GM21381 (cell line): Measurements from ENCODE around the gene ATP6V0E1.

ENCODE experiments used
- ATAC-seq: cut with Tn5 transposase; IDR thresholded peaks from one replicate; pipeline ENCODE4 v1.9.1; 2021; ENCODE audit warnings: mild to moderate bottlenecking, moderate library complexity; ENCODE audit not compliant: unreplicated experiment

ATP6V0E1 gene

DNA sequence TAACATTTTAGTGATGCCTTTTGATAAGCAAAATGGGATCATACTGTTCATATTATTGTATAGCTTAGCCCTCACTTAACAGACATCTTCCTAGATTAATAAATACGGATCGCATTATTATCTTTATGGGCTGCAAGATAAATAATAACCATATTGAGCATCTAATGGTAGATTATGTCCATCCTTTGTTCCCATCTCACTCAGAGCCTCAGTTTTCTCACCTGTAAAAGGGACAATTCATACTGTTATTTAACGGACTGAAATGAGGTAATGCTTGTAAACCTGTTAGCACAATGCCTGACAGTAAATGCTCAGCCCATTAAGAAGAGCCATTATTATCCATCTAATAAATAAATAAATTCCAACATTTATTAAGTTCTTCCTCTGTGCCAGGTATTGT lies 27.3 kb upstream of the ATP6V0E1 start:
- no peak for ATAC-seq

DNA sequence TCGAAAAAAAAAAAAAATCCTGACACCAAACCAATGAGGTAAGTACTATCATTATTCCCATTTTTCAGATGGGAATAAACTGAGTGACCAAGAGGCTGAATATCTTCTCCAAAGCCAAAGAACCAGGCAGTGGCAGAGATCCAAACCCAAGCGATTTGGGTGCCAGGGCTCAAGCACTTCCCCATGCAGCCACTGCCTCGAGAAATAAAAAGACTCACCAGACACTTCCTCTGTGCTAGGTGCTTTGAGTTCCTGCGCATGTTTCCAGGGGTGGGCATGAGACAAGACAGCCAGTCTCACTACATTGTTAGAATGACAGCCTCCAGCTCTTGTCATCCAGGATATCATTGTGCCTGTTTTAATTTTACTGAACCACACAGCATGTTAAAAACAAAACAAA lies 26.6 kb upstream of the ATP6V0E1 start:
- ATAC-seq: no peak

DNA sequence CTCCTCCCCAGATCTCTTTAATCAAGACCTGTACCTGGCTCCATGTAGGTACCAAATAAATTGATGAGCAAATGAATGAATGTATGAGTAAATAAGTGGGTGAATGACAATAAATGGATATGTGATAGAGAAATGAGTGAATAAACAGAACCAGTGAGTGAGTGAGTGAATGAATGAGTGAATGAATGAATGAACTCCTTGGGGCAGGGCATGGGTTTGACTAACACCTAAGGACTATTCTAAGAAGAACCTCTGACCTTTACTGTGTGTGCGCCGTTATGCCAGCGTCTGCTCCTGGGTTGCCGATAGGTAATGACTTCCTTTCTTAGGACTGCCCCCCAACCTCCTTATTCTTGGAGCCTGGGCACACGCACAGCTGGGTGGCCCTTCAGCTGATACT lies 26.1 kb upstream of the ATP6V0E1 start:
- ATAC-seq: no peak

DNA sequence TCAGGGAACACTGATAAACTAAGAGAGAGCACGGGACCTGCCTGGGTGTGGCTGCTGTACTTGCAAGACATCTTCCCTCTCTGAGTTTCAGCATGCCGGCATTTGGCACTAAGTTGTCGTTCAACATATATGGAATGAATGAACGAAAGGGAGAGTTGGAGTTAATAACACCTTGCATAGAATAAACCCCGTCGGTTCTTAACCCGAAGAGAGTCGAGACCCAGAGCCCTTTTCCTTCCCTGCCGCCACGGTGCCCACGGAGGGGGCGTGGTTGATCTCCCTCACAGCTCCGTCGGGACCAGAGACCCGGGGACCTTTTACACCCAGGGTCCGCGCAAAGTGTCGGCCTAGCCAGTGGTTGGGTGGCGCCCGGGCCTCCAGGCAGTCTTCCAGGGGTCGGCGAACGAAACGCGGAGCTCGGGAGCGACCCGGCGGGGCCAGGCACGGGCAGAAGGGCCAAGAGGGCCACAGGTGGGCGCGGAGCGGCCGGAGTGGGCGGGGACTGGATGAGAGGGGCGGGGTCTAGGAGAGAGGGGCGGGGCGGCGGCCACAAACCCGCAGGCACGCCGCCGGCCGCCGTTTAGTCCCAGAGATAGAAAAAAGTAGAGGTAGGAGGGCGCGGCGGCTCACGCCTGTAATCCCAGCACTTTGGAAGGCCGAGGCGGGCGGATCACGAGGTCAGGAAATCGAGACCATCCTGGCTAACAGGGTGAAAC lies 25.1 kb upstream of the ATP6V0E1 start:
- ATAC-seq: peak; percentile 58

DNA sequence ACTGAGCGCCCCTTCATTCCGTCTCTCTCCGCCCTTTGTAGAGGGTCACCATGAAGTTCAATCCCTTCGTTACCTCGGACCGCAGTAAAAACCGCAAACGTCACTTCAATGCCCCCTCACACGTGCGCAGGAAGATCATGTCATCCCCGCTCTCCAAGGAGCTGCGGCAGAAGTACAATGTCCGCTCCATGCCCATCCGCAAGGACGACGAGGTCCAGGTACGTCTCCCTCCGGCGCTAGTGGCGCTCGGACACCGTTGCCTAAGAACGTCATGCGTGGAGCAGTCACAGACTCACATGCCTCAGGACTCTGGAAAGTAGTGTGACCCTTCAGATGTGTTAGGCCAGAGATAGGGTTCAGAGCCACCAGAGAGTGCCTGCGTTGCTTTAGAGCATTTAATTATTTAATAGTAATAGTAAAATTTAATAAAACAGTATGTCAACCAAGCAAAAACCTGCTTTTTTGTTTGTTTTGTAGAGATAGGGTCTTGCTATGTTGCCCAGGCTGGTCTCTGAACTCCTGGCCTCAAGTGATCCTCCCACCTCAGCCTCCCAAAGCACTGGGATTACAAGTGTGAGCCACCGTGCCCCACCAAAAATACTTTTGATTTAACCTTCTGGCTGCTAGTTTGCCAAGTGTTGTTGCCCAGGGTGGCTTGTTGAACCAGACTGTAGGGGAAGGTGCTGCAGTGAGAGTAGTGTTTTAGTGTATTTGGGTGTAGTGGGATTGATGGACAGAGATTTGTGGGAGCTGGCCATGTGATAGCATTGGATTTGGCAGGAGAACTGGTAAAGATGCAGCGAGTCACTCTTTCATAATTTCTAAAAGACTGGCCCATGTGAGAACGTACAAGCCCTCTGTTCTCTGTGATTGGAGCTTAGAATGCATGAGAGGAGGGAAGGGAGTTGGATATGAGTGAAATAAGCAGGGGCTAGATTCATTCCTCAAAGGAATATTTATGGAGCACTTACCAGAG lies 23.5 kb upstream of the ATP6V0E1 start:
- ATAC-seq: no peak

DNA sequence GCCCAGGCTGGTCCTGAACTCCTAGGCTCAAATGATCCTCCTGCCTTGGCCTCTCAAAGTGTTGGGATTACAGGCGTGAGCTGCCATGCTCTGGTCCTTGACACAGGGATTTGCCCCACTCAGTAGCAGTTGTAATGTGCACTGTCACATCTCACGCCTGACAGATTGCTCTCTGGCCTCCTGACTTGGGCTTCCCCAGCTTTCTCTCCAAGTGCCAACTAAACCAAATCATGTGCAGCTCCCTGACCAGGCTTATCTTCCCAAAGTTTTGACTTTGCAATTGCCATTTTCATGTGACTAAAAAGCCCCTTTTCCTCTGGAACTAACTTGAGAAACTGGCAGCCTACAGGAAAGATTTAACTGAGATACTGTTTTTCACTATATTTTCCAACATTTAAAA lies 13.7 kb upstream of the ATP6V0E1 start:
- no peak for ATAC-seq

DNA sequence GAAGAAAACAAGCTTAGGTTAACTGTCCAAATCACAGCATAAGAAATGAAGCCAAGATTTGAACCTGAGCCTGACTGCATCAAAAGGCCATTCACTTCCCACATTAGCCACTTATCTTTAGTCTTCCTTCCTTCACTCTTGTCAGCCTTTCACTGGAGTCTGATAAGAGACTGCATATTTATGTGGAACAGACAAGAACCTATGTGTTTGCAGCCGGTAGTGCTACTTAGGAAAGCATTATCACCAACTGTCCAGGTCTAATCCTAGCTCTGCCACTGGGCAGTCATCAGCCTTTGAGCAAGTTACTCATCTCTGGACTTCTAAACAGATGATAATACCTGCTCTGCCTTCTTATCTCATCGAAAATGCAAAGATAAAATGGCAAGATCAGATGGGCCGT lies 12.1 kb upstream of the ATP6V0E1 start:
- no peak for ATAC-seq

DNA sequence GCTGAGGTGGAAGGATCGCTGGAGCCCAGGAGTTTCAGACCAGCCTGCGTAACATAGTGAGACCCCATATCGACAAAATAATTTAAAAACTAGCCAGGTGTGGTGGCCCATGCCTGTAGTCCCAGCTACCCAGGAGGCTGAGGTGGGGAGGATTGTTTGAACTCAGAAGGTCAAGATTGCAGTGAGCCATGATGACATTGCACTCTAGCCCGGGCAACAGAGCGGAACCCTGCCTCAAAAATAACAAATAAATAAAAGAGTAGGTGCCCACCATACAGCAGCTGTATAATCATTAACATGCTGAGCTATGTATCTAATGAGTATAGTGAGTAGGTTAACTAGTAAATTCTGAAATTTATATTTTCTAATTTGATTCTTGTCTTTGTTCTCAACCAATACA lies 11.0 kb upstream of the ATP6V0E1 start:
- ATAC-seq: no peak

DNA sequence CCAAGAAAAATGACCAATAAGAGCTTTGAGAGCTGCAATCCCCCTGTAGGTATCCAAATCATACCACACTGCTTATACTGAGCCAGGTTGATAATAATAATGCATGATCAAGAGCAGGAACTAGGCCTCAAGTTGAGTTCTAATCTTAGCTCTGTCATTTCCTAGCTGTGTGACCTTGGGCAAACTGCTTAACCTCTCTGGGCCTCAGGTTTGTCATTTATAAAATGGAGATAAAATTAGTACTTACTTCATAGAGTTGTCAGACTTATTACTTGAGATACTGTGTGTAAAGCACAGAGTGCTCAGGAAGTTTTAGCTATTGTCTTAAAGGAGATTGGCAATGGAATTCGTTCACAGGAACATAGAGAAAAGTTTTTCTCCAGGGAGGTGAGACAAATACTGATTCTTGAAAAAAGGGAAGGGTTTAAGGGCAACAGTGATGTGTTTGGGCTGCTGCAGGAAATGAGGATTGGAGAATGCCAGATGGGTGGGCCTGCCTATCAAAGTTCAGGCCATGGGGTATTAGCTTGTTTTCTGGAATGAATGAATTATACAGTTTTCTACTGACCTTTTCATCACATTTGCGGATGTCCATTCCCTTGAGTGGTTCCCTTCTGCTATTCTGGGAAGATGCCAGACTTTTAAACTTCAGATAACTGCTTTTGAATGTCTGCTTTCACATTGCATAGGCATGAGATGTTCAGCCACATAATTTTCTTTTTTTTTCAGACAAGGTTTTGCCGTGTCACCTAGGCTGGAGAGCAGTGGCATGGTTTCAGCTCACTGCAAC lies 10.2 kb upstream of the ATP6V0E1 start:
- ATAC-seq: no peak

DNA sequence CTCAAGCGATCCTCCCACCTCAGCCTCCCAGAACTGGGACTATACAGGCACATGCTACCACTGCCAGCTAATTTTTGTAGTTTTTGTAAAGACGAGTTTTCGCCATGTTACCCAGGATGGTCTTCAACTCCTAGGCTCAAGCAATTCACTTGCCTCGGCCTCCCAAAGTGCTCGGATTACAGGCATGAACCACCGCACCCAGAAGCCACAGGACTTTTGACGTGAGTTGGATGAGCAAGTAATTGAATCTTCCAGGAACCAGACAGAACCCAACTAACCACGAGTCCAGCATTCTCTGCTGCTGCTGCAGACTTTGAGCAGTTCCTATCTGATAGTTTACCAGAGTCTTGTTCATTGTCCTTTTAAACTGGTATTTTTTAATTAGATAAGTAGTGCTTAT lies 9.6 kb upstream of the ATP6V0E1 start:
- ATAC-seq: no peak

DNA sequence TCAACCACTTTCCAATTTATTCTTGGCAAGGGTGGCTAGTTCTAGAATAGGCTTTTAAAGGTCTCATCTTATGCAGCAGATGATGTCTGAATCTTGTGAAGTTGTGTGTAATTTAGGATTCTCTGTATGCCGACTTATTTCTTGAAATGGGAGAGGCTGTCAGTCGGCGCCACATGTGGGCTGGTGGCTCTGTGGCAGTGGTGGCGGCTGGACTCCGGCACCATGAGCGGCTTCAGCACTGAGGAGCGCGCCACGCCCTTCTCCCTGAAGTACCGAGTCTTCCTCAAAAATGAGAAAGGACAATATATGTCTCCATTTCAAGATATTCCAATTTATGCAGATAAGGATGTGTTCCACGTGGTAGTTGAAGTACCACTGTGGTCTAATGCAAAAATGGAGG lies 8.3 kb upstream of the ATP6V0E1 start:
- no peak for ATAC-seq

DNA sequence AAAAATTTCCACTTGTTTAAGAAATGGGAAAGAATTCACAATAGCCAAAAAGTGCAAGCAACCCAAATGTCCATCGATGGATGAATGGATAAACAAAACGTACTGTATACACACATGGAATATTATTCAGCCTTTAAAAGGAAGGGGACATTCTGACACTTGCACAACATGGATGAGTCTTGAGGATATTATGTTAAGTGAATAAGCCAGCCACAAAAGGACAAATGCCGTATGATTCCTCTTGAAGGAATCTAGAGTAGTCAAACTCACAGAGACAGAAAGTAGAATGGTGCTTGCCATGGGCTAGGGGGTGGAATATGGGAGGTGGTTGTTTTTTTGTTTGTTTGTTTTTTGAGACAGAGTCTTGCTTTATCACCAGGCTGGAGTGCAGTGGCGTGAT lies 3.8 kb upstream of the ATP6V0E1 start:
- no peak for ATAC-seq

DNA sequence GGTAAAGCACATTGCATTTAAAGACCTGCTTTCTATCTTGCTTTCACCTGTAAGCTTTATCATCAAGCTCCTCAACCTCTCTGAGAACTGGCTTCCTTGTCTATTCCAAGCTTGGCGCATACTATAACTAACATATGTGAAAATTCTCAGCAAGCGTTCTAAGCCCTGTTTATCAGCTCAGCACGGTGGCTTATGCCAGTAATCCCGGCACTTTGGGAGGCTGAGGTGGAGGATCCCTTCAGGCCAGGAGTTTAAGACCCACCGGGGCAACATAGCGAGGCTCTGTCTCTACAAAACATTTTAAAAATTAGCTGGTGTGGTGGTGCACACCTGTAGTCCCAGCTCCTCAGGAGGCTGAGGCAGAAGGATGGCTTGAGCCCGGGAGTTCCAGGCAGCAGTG lies 1.6 kb upstream of the ATP6V0E1 start:
- no peak for ATAC-seq

DNA sequence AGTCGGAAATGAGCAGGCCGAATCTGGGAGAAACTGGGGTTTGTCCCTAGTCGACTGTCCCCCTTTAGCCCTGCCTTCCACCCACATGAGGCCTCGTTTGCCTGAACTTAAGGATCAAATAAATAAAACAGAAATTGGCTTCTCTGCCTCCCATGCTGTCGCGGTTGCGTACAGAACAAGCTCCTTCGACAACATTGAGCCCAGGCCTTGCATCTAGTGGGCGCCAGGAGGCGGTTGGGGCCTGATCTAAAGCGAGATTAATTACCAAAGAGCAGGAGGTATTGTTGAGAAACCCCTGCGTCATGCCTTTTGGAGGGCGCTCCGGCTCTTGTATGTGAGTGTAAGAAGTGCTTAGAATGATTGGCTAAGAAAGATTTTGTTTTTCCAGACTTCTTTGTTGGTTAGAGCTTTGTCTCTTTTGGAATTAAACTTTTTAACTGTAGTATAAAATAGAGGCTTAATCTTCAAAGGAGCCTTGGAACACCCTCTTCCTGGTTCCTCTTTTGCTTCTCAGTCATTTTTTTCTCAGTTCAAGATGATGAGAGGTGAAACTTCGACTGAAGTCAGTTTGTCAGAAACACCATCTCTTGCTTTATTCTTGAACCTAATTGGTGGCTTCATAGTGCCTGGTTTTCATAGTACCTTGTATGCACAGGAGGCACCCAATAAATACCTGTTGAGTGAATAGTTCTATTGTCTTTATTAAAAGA lies 828 bp downstream of the ATP6V0E1 start:
- ATAC-seq: peak; percentile 45

DNA sequence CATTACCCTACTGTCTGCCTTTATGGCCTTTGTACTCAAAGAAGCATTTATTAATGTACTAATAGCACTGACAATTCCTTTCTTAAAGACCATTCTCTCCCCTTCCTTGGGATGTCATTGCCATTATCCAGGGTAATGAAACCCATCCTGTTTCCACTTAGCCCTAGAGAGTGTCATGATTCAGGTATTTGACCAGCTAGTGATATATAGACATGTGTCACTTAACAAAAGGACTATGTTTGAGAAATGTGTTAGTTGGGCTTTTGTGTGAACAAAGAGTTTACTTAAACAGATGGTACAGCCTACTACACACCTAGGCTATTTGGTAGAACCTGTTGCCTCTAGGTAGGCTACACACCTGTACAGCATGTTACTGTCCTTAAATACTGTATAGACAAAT lies 2.0 kb downstream of the ATP6V0E1 start:
- ATAC-seq: no peak

DNA sequence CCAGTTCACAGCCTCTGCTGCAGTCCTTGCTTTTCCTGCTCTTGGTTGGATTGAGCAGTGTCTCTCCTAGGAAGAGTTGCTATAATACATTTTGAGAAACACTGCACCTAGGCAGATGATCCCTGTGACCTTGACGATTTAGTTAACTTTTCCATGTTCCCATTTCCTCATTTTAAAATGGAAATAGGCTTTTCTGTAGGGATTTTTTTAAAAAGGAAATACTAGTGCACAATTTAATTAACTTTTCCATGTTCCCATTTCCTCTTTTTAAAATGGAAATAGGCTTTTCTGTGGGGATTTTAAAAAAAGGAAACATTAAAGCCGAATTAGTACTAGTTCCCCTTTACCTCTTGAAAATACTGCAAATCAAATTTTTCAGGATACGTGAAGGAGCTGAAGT lies 4.7 kb downstream of the ATP6V0E1 start:
- no peak for ATAC-seq

DNA sequence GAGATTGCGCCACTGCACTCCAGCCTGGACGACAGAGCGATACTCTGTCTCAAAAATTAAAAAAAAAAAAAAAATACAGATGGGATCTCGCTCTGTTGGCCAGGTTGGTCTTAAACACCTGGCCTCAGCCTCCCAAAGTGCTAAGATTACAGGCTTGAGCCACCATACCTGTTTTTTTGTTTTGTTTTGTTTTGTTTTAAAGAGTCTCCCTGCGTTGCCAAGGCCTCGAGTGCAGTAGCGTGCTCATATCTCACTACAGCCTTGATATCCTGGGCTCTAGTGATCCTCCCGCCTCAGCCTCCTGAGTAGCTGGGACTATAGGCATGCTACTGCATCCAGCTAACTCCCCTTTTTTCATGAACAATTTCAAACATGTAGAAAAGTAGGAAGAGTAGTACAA lies 7.2 kb downstream of the ATP6V0E1 start:
- ATAC-seq: no peak

DNA sequence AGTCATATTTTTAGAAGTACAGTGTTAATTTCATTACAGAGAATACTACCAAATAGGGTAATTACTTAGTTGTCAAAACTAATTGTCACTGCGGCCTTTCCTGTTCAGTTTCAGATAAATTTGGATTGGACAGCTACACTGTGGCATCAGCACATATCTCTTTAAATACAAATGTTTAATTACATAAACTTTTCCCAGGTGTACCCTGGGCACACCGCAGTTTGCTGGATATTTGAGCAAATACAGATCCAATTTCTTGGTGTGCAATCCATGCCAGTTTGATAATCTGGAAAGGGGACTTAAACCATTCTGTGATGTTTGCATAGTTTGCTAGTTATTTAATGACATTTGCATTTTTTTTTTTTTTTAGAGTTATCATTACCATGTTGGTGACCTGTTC lies 10.8 kb downstream of the ATP6V0E1 start:
- ATAC-seq: no peak

DNA sequence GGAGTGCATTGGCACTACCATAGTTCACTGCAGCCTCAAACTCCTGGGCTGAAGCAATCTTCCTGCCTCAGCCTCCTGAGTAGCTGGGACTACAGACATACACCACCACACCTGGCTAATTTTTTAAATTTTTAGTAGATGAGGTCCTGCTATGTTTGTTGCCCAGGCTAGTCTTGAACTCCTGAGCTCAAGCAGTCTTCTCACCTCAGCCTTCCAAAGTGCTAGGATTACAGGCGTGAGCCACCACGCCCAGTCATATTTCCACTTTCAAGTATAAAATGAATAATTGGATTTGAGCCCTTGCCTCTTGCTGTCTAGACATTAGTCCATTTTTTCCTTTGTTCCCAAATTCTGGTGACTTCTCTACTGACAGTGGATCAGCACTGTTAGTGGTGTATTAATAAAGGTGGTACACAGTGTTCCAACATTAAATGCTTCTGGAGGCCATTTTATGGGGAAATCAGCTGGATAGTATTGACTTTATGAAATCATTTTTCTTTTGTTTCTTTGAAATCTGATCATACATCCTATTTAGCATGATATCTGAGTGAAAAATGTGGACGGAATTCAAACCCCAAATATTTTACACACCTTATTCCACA lies 15.9 kb downstream of the ATP6V0E1 start:
- no peak for ATAC-seq

DNA sequence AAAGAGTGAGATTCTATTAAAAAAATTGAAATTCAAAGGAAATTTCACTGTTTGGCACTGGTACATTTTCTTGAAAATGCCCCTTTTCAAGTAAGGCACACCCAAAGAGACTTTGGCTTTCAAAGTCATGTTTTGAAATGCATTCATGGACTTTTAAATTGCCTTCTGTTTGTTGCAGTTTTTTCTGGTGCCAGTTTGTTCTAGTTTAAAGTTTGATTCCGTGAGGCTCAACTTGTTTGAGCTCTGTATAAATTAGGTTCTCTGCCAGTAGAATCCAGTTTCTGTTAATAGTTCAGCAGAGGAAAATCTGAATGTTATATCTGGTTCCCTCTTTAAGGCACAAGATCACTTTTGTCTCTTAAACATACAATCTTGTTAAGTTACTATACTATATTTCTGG lies 16.4 kb downstream of the ATP6V0E1 start:
- ATAC-seq: no peak
